CD14-positive monocyte (primary cell): ENCODE results near the gene SH2D2A. TPM values are rescaled to one million over a fixed set of nuclear protein-coding genes. Genes with fewer than 3 reads are reported as not detected.

Experiments used
- DNase-seq, 3 donors: peaks; one replicate each; pipeline ENCODE4 v3.0.0-alpha.2; 2011 to 2022
- H2AFZ ChIP-seq: 2 replicates; pipeline ENCODE4 v1.6.0; 2012; ENCODE audit warnings: mild to moderate bottlenecking, low read depth, low read length, inconsistent platforms; ENCODE audit not compliant: insufficient read depth, poor library complexity, severe bottlenecking
- H3K27ac ChIP-seq, 2 donors: 1 replicate in 1 of 2; 2 replicates in 1 of 2; pipeline ENCODE4 v1.5.1; 2012 to 2013; ENCODE audit warnings: low read length in 2 of 2, control low read depth in 1 of 2, inconsistent platforms in 1 of 2, low read depth in 1 of 2, mild to moderate bottlenecking in 1 of 2
- H3K27me3 ChIP-seq, 2 donors: one replicate each; pipeline versions ENCODE4 v1.6.0 to v1.6.1; 2011 to 2013; ENCODE audit warnings: low read length in 2 of 2; ENCODE audit not compliant: control insufficient read depth in 2 of 2, insufficient read depth in 2 of 2
- H3K36me3 ChIP-seq, 2 donors: replicated peaks in 1 of 2; 1 replicate in 1 of 2; 2 replicates in 1 of 2; pipeline versions ENCODE4 v1.5.1 to v1.6.1; 2012 to 2013; ENCODE audit warnings: low read length in 2 of 2, control low read depth in 1 of 2, inconsistent platforms in 1 of 2, mild to moderate bottlenecking in 1 of 2; ENCODE audit not compliant: insufficient read depth in 2 of 2, control insufficient read depth in 1 of 2
- H3K4me1 ChIP-seq, 2 donors: 1 replicate in 1 of 2; 2 replicates in 1 of 2; pipeline versions ENCODE4 v1.5.1 to v1.6.1; 2012 to 2013; ENCODE audit warnings: low read length in 2 of 2, control low read depth in 1 of 2, inconsistent platforms in 1 of 2, mild to moderate bottlenecking in 1 of 2, moderate library complexity in 1 of 2; ENCODE audit not compliant: insufficient read depth in 2 of 2, control insufficient read depth in 1 of 2
- H3K4me2 ChIP-seq: replicated peaks from 2 replicates; pipeline ENCODE3; 2012; ENCODE audit warnings: low read length, moderate library complexity, mild to moderate bottlenecking; ENCODE audit not compliant: poor library complexity, severe bottlenecking; ENCODE audit errors: extremely low read depth
- H3K4me3 ChIP-seq, 3 experiments: fragments of 200-600 bp in 1 of 3; sonication (generic) in 1 of 3; replicated peaks in 1 of 3; 1 replicate in 2 of 3; 2 replicates in 1 of 3; pipeline ENCODE4 v1.5.1; 2011 to 2013; ENCODE audit warnings: low read length in 3 of 3, mild to moderate bottlenecking in 3 of 3, control low read depth in 2 of 3, low read depth in 2 of 3, inconsistent platforms in 1 of 3, moderate library complexity in 1 of 3
- H3K79me2 ChIP-seq: 2 replicates; pipeline ENCODE4 v1.6.0; 2012; ENCODE audit warnings: mild to moderate bottlenecking, control low read depth, inconsistent platforms, low read length, moderate library complexity; ENCODE audit not compliant: insufficient read depth
- H3K9ac ChIP-seq: 2 replicates; pipeline ENCODE4 v1.6.0; 2017; ENCODE audit warnings: low read length, mild to moderate bottlenecking; ENCODE audit not compliant: insufficient read depth, poor library complexity, severe bottlenecking
- H3K9me3 ChIP-seq, 2 donors: replicated peaks in 1 of 2; 1 replicate in 1 of 2; 2 replicates in 1 of 2; pipeline versions ENCODE4 v1.5.1 to v1.6.1; 2012 to 2013; ENCODE audit warnings: low read length in 2 of 2, control low read depth in 1 of 2; ENCODE audit not compliant: control insufficient read depth in 1 of 2, insufficient read depth in 1 of 2
- H4K20me1 ChIP-seq: 2 replicates; pipeline ENCODE4 v1.6.0; 2012; ENCODE audit warnings: mild to moderate bottlenecking, low read length, control low read depth, moderate library complexity; ENCODE audit not compliant: insufficient read depth
- H3K27ac Mint-ChIP-seq, 7 donors: one replicate each; pipeline ENCODE4 v1.8.0; 2020; ENCODE audit warnings: mild to moderate bottlenecking in 7 of 7, mixed read lengths in 7 of 7, moderate library complexity in 6 of 7, inconsistent platforms in 2 of 7
- H3K27me3 Mint-ChIP-seq, 3 donors: one replicate each; pipeline ENCODE4 v1.8.0; 2021 to 2022; ENCODE audit warnings: low read depth in 3 of 3, mild to moderate bottlenecking in 3 of 3, mixed read lengths in 3 of 3, moderate library complexity in 3 of 3, inconsistent platforms in 1 of 3
- H3K36me3 Mint-ChIP-seq, 2 donors: one replicate each; pipeline ENCODE4 v1.8.0; 2020; ENCODE audit warnings: mixed read lengths in 2 of 2, inconsistent platforms in 1 of 2, mild to moderate bottlenecking in 1 of 2
- H3K4me1 Mint-ChIP-seq: one replicate; pipeline ENCODE4 v1.8.0; 2020; ENCODE audit warnings: mild to moderate bottlenecking, mixed read lengths
- H3K4me3 Mint-ChIP-seq, 2 donors: one replicate each; pipeline ENCODE4 v1.8.0; 2020; ENCODE audit warnings: mild to moderate bottlenecking in 2 of 2, mixed read lengths in 2 of 2, moderate library complexity in 1 of 2
- H3K9me3 Mint-ChIP-seq, 7 donors: one replicate each; pipeline ENCODE4 v1.8.0; 2020 to 2022; ENCODE audit warnings: mixed read lengths in 7 of 7, mild to moderate bottlenecking in 6 of 7, moderate library complexity in 6 of 7, inconsistent platforms in 2 of 7
- CTCF ChIP-seq: fragments of 200-600 bp; IDR thresholded peaks from one replicate; pipeline ENCODE4 v1.8.0; 2022; ENCODE audit warnings: antibody characterized with exemption, mild to moderate bottlenecking
- WGBS: methylation state at CpG from one replicate; pipeline ENCODE4 v1.1.5; 2013; ENCODE audit warnings: missing lambda C conversion rate; ENCODE audit not compliant: insufficient coverage; 5-methylcytosine and 5-hydroxymethylcytosine counted together
- intact Hi-C, 2 donors: fragments of 100-400 bp; cut with micrococcal nuclease; formaldehyde crosslinking; loops; one replicate each; pipeline versions ENCODE4 v1.15.0 to v1.15.1; 2023
- polyA plus RNA-seq, 3 donors: library from polyadenylated mRNA; depleted of rRNA in 1 of 3; unstranded in 2 of 3; stranded (reverse) in 1 of 3; fragments of 300-500 nt in 2 of 3; fragments of >200 nt in 1 of 3; fragmentation: Illumina TruSeq in 2 of 3; gene quantifications; 1 replicate in 2 of 3; 2 replicates in 1 of 3; pipeline ENCODE4 v1.2.3, GENCODE V29; 2012 to 2021

Gene SH2D2A
- polyA plus RNA-seq, 3 donors, result 0.17 to 0.20 TPM; not detected in 1

GRCh38 chr1:156832434-156832833 is 15.8 kb upstream of the SH2D2A start:
- no peak for DNase-seq
- H3K4me1 Mint-ChIP-seq, result no peaks in the 10 kb centered on the region
- no peak overlapping the region for H3K27ac Mint-ChIP-seq
- no peak overlapping the region for H3K4me2 ChIP-seq
- no peaks in the 10 kb centered on the region for H3K36me3 Mint-ChIP-seq
- H3K27me3 ChIP-seq, result peaks cover 2 to 27% of the 10 kb centered on the region in 2 donors
- TF ChIP-seq CTCF, result no peak
- H3K27ac ChIP-seq, result no peak overlapping the region
- H3K9ac ChIP-seq, result no peak overlapping the region
- H3K4me1 ChIP-seq, result no peaks in the 10 kb centered on the region
- H4K20me1 ChIP-seq, result no peaks in the 10 kb centered on the region
- peaks cover 0 to 2% (median 0%) of the 10 kb centered on the region in 7 donors for H3K9me3 Mint-ChIP-seq
- no peak overlapping the region for H3K4me3 ChIP-seq
- peaks cover 15 to 47% (median 20%) of the 10 kb centered on the region in 3 donors for H3K27me3 Mint-ChIP-seq
- no peaks in the 10 kb centered on the region for H3K9me3 ChIP-seq
- WGBS, result 89% methylated on average over 3 of the region's 5 CpGs
- H2AFZ ChIP-seq, result no peak overlapping the region
- no peaks in the 10 kb centered on the region for H3K79me2 ChIP-seq
- intact Hi-C loops, result no loop called here
- no peak overlapping the region for H3K4me3 Mint-ChIP-seq
- no peaks in the 10 kb centered on the region for H3K36me3 ChIP-seq

GRCh38 chr1:156828400-156829124 is 11.9 kb upstream of the SH2D2A start:
- no peak overlapping the region for H3K4me3 Mint-ChIP-seq
- no peak for DNase-seq
- Histone ChIP-seq H3K4me1 (no peaks in the 10 kb centered on the region), H3K36me3 (no peaks in the 10 kb centered on the region), H2AFZ (no peak overlapping the region), H3K4me3 (no peak overlapping the region), H3K79me2 (no peaks in the 10 kb centered on the region), H3K4me2 (no peak overlapping the region), H3K27me3 (peaks cover 2 to 8% of the 10 kb centered on the region in 2 donors), H4K20me1 (no peaks in the 10 kb centered on the region), H3K9ac (no peak overlapping the region), H3K9me3 (no peaks in the 10 kb centered on the region), H3K27ac (no peak overlapping the region)
- no peaks in the 10 kb centered on the region for H3K4me1 Mint-ChIP-seq
- H3K27ac Mint-ChIP-seq, result no peak overlapping the region
- no peak for TF ChIP-seq CTCF
- intact Hi-C loops, result no loop called here
- 81% methylated on average over 7 of the region's 18 CpGs for WGBS
- H3K36me3 Mint-ChIP-seq, result no peaks in the 10 kb centered on the region
- H3K27me3 Mint-ChIP-seq, result peaks cover 8 to 25% (median 10%) of the 10 kb centered on the region in 3 donors
- H3K9me3 Mint-ChIP-seq, result no peaks in the 10 kb centered on the region
